Adrenal gland (tissue), 5 donors: ENCODE data around the gene ZNF277.

ENCODE experiments used
- CTCF ChIP-seq, 6 experiments: fragments of 450-650 bp in 4 of 6; fragments of 200-600 bp in 2 of 6; sonication (generic) in 1 of 6; IDR thresholded peaks; 1 replicate in 5 of 6; 2 replicates in 1 of 6; pipeline versions ENCODE4 v1.5.1 to v1.8.0; 2016 to 2021; ENCODE audit warnings: antibody characterized with exemption in 6 of 6, mild to moderate bottlenecking in 2 of 6, moderate library complexity in 1 of 6
- POLR2A ChIP-seq, 2 donors: fragments of 450-650 bp; IDR thresholded peaks; one replicate each; pipeline ENCODE4 v1.6.1; 2017; ENCODE audit warnings: antibody characterized with exemption in 2 of 2, mild to moderate bottlenecking in 2 of 2, moderate library complexity in 1 of 2
- donor health status: DM: no; HTN: no; CAD: no.

- no peak for TF ChIP-seq CTCF (IDR thresholded peaks at IDR 0.05)
- TF ChIP-seq POLR2A (IDR thresholded peaks at IDR 0.05) = no peak
These were observed 165.6 kb downstream of the ZNF277 start for GRCh38 chr7:112372101-112372500.
